H1 (cell line): ENCODE results near the gene ALLC. TPM values are rescaled to one million over a fixed set of nuclear protein-coding genes. Genes with fewer than 3 reads are reported as not detected.

Source experiments
- ASH2L ChIP-seq: fragments of 200-600, 300-600 bp; sonication (generic); IDR thresholded peaks from one replicate; pipeline ENCODE4 v1.7.1; 2017; ENCODE audit warnings: low read length
- BACH1 ChIP-seq: IDR thresholded peaks from 2 replicates; pipeline ENCODE4 v1.6.1; 2012; ENCODE audit warnings: low read length, improper control_type of control experiment
- CHD7 ChIP-seq: fragments of 300-600 bp; sonication (generic); IDR thresholded peaks from 2 replicates; pipeline ENCODE4 v1.7.1; 2012; ENCODE audit warnings: low read length, moderate library complexity, mild to moderate bottlenecking, inconsistent platforms; ENCODE audit not compliant: insufficient replicate concordance
- GTF2F1 ChIP-seq: IDR thresholded peaks from 2 replicates; pipeline ENCODE4 v1.6.1; 2012; ENCODE audit warnings: low read depth, low read length, improper control_type of control experiment, borderline replicate concordance
- JUND ChIP-seq: IDR thresholded peaks from 2 replicates; pipeline ENCODE4 v1.6.1; 2011; ENCODE audit warnings: mild to moderate bottlenecking, improper control_type of control experiment, low read length
- KDM1A ChIP-seq: fragments of 200-600, 300-600 bp; sonication (generic); IDR thresholded peaks from 2 replicates; pipeline ENCODE4 v1.7.1; 2016; ENCODE audit warnings: mild to moderate bottlenecking, low read length, borderline replicate concordance
- NANOG ChIP-seq: IDR thresholded peaks from 2 replicates; pipeline ENCODE4 v1.6.1; 2011; ENCODE audit warnings: low read length, low read depth, mild to moderate bottlenecking, inconsistent platforms; ENCODE audit not compliant: insufficient read depth, poor library complexity, severe bottlenecking
- POU5F1 ChIP-seq: IDR thresholded peaks from 2 replicates; pipeline ENCODE4 v1.6.1; 2011; ENCODE audit warnings: low read depth, mild to moderate bottlenecking, low read length, moderate library complexity
- SP4 ChIP-seq: IDR thresholded peaks from 2 replicates; pipeline ENCODE4 v1.6.1; 2012; ENCODE audit warnings: low read length, inconsistent platforms
- SUZ12 ChIP-seq: fragments of 200-600 bp; sonication (generic); IDR thresholded peaks from 2 replicates; pipeline ENCODE4 v1.6.1; 2012; ENCODE audit warnings: mild to moderate bottlenecking, inconsistent platforms, low read length, moderate library complexity, mixed read lengths
- polyA plus RNA-seq, 7 experiments: library from polyadenylated mRNA; depleted of rRNA in 3 of 7; stranded (reverse) in 5 of 7; unstranded in 2 of 7; fragments of >200 nt in 5 of 7; fragments of 200-250 nt in 2 of 7; gene quantifications; 1 replicate in 5 of 7; 2 replicates in 1 of 7; 4 replicates in 1 of 7; pipeline versions ENCODE4 v1.2.1 to v1.2.3, GENCODE V29; 2011 to 2013; ENCODE audit warnings: missing spikeins in 2 of 7, mixed read lengths in 2 of 7
- total RNA-seq: library from RNA; stranded (reverse); fragmentation: NEBNext Ultra II Directional; extraction: Animal tissue kit (Norgen Biotek cat#: 25700); gene quantifications from 2 replicates; pipeline ENCODE4 v1.2.1, GENCODE V29; 2021
- TF ChIP-seq, protein P1 (sequence below): IDR thresholded peaks from 2 replicates; pipeline ENCODE4 v1.6.1; 2012; ENCODE audit warnings: inconsistent platforms

ALLC gene
- total and polyA plus RNA-seq, 2 of the 8 experiments (the other 6 are each of a cell fraction or from before 2014, with no cell fraction given), result not detected

GRCh38 chr2:3704692-3705091, 46.7 kb downstream of the ALLC start (continued):
- TF ChIP-seq CHD7 (no peak), KDM1A (no peak), ASH2L (no peak), POU5F1 (no peak), BACH1 (no peak), SP4 (no peak), JUND (no peak), SUZ12 (no peak), GTF2F1 (no peak), NANOG (no peak)
- TF ChIP-seq, protein P1, sequence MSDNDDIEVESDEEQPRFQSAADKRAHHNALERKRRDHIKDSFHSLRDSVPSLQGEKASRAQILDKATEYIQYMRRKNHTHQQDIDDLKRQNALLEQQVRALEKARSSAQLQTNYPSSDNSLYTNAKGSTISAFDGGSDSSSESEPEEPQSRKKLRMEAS, result no peak
- TF ChIP-seq, all 59 proteins: peak for 0
